Measurements from ENCODE around the gene CACFD1. TPM values are rescaled to one million over a fixed set of nuclear protein-coding genes. Genes with fewer than 3 reads are reported as not detected.
A peak's percentile ranks its signal among the peaks of the same experiment; 100 is the strongest.

CACFD1 gene
- total RNA-seq, 1 donor from 2014 or later: 30.0 TPM

- ATAC-seq (no peak), DNase-seq (ENCODE audit: low spot score) (no peak)
Observed at GRCh38 chr9:133496861-133497842, 37.4 kb downstream of the CACFD1 start.

GRCh38 chr9:133499132-133499891 is 39.5 kb downstream of the CACFD1 start:
- ATAC-seq: peak; percentile 57
- DNase-seq (ENCODE audit: low spot score): no peak

GRCh38 chr9:133499892-133500270 is 40.1 kb downstream of the CACFD1 start:
- ATAC-seq (no peak), DNase-seq (ENCODE audit: low spot score) (no peak)

GRCh38 chr9:133502112-133502511 is 42.3 kb downstream of the CACFD1 start:
- ATAC-seq (no peak), DNase-seq (ENCODE audit: low spot score) (no peak)

GRCh38 chr9:133505186-133505830 is 45.5 kb downstream of the CACFD1 start:
- no peak for ATAC-seq

GRCh38 chr9:133505901-133506652 is 46.3 kb downstream of the CACFD1 start:
- DNase-seq (ENCODE audit: low spot score) (no peak), ATAC-seq (no peak)

More at GRCh38 chr9:133505186-133505830, 45.5 kb downstream of the CACFD1 start:
- no peak for DNase-seq (ENCODE audit: low spot score)

- ATAC-seq (peak; percentile 60), DNase-seq (ENCODE audit: low spot score) (peak; percentile 79)
Observed at GRCh38 chr9:133506653-133507038, 46.9 kb downstream of the CACFD1 start.

GRCh38 chr9:133507246-133507965 is 47.6 kb downstream of the CACFD1 start:
- ATAC-seq (no peak), DNase-seq (ENCODE audit: low spot score) (no peak)

GRCh38 chr9:133508046-133508445 is 48.3 kb downstream of the CACFD1 start:
- ATAC-seq: no peak
- no peak for DNase-seq (ENCODE audit: low spot score)

GRCh38 chr9:133509179-133510083 is 49.7 kb downstream of the CACFD1 start:
- ATAC-seq (peak; percentile 75), DNase-seq (ENCODE audit: low spot score) (peak; percentile 84)

- ATAC-seq: no peak
- DNase-seq (ENCODE audit: low spot score): no peak
Observed at GRCh38 chr9:133510926-133511505, 51.2 kb downstream of the CACFD1 start.

GRCh38 chr9:133511607-133512006 is 51.8 kb downstream of the CACFD1 start:
- ATAC-seq (no peak), DNase-seq (ENCODE audit: low spot score) (no peak)

GRCh38 chr9:133512253-133513213 is 52.8 kb downstream of the CACFD1 start:
- DNase-seq (ENCODE audit: low spot score) (no peak), ATAC-seq (no peak)

- no peak for ATAC-seq
- DNase-seq (ENCODE audit: low spot score): no peak
Observed at GRCh38 chr9:133513214-133514100, 53.7 kb downstream of the CACFD1 start.

- DNase-seq (ENCODE audit: low spot score): no peak
Observed at GRCh38 chr9:133514460-133515239, 54.9 kb downstream of the CACFD1 start.

GRCh38 chr9:133515240-133515610 is 55.4 kb downstream of the CACFD1 start:
- DNase-seq (ENCODE audit: low spot score) (no peak), ATAC-seq (no peak)

More at GRCh38 chr9:133514460-133515239, 54.9 kb downstream of the CACFD1 start:
- no peak for ATAC-seq

All from left lobe of liver (tissue), 2 donors.